ENCODE results near the gene CALN1.
"Not testable (repeated sequence)": the region's sequence is repeated elsewhere in the genome, so short reads cannot be mapped to it uniquely, and the experiment has no call there.

CALN1 gene

DNA sequence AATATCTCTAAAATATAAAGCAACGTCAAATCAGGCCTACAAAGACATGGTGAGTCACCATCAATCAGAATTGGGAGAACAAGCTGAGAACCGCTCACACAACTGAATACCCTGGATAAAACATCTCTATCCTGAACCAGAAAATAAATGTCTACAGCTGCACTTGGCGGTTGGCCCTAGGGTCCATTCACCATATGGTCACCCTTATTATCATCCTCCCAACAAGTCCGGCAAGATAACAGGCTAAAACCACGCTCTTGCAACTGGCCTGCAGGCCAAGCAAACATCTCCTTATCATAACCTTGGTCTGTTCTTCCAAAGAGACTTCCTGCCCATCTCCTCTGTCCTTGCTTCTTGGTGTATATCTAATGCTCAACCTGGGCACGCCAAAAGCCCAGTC, 310.7 kb downstream of the CALN1 start:
- DNase-seq: peak in 1 of 58 donors; percentile 3

DNA sequence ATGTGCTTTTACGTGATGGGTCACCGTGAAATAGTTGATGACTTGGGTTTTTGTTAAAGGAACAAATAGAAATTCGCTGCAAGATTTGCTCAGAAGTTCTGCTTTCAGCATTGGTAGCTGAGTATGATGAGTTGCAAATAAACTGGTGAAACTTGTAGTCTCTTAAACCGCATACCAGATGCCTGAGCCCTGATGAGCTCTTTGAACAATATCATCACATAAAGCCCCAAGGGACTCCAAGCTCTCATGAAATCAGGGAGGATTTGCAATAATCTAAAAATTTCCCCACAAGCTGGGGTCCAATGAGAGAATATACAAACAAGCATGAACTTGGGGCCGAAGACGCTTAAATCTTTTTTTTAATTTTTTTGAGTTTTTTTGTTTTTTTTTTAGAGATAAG, 312.4 kb downstream of the CALN1 start:
- DNase-seq: no peak

DNA sequence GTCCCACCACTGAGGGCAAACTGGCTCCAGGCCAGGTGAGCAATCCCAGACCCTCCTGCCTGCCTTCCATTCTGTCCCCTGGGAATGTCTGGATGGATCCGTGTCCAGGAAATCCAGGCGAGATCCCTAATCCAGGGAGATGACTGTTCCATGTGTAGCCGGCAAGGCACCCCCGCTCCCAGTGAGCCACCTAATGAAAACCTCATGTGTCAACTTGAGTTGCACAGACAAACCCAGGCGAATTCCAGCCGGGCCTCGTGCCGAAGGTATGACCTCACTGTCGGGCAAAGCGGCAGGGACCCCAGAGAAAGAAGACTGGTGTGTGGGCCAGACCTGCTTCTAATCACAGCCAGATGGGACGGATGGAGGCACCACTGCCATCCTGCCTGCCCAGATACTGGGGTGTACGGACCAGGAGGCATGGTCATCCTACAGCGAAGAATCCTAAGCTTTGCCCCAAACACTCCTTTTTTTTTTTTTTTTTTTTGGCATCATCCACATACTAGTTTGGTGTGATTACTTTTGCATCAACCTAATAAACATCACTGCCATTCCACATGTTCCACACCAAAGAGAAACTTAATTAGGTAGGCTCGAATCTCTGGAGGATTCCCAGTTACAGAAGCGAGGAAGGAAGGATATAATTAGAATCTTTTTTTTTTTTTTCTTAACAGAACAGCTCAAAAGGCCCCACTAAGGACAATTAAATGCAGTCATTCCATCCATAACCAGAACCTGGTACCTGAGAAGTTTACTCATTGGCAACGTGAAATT, 313.1 kb downstream of the CALN1 start:
- no peak for DNase-seq

DNA sequence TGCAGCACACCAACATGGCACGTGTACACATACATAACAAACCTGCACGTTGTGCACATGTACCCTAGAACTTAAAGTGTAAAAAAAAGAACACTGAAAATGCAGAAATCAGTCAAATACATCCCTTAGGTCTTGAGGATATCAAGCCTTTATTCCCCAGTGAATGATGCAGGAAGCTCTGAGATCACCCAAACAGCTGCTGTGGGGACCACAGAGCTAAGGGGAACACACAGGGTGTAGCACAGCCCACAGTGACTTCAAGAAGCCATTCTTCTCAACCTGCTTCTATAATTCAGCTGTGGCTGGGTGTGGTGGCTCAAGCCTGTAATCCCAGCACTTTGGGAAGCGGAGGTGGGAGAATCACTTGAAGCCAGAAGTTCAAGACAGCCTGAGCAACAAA, 314.9 kb downstream of the CALN1 start:
- no peak for DNase-seq

DNA sequence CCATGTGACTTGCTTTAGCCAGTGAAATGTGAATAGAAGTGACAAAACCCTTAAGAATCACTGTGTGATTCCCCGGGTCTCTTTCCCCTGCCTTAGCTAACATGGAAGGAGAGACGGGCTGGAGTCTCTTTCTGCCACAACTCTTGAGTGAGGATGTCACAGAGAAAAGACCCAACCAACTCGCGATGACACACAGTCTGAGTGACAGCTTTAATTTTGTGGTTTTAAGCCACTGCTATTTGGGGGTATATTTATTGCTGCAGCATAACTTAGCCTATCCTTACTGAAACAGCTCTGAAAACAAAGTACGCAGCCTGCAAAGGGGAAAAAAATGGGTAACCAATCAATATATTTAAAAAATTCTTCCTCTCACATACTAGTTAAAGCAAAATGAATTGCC, 319.4 kb downstream of the CALN1 start:
- no peak for DNase-seq

DNA sequence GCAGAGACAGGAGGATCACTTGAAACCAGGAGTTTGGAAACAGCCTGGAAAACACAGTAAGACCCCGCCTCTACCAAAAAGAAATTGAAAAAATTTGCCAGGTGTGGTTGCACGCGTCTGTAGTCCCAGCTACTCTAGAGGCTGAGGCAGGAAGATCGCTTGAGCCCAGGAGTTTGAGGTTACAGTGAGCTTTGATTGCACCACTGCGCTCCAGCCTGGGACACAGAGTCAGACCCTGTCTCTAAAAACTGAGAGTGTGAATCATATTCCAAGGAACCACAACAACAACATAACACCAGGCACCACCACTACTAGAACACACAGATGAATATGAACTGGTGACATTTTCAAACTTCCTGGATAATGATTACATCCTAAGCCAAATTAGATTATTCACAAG, 324.2 kb downstream of the CALN1 start:
- DNase-seq: no peak

DNA sequence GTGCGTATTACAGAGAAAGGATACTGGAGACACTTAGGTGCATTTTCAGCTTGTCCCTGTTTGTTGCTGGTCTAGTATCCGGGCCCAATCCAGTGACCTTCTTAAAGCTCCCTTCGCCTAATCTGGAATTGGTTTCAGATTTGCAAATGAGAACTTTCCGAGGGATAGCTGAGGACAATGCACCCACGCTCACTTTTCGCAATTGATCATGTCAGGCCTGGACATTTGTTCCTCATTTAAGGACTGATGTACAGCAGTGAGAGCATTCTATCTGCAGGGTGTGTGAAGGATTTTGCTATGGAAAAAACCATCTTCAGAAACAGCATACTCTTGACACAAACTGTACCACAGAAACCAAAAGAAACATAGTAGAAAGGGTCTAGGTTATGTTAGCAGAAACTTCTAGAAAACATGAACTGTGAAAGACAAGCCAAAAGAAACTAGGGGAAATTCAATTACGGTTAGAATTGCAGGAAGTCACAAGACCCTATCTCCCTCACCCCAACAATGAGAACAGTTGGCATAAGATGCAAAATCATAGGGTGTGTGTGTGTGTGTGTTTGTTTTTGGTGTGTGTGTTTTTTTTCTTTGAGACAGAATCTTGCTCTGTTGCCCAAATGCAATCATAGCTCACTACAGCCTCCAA, 331.1 kb downstream of the CALN1 start:
- DNase-seq: no peak

DNA sequence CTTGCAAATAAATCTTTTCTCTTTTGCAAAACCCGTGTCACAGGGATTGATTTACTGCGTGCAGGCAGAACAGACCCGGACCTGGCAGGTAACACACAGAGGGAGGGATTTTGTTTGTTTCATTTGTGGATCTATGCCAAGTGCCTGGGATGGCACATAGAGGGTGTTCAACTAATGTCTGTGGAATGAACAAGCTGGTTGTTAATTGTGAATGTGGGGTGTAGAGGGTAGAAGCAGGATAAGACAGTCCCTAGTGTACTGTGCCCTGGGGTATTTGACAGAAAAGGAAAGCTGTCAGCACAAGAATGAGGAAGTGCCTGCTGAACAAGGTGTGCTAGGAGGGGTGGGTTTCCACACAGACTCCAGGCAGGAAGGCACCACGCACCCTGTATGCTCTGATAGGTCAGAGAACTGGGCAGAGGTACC, 331.8 kb downstream of the CALN1 start:
- no peak for DNase-seq

DNA sequence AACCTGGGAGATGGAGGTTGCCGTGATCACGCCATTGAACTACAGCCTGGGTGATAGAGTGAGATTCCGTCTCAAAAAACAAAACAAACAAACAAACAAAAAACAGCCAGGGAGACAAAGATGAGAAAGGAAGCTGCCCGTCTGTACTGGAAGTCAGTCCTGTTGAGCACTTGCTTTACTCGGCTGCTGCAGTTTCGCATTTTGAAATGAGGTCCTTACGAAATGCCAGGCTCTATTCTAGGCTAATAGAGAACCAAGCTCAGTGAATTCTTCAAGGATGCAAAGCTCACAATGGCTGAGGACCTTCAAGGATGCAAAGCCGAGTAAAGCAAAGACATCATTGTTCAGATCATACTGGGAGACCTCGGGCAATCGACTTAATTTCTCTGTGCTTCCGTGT, 333.3 kb downstream of the CALN1 start:
- DNase-seq: no peak

DNA sequence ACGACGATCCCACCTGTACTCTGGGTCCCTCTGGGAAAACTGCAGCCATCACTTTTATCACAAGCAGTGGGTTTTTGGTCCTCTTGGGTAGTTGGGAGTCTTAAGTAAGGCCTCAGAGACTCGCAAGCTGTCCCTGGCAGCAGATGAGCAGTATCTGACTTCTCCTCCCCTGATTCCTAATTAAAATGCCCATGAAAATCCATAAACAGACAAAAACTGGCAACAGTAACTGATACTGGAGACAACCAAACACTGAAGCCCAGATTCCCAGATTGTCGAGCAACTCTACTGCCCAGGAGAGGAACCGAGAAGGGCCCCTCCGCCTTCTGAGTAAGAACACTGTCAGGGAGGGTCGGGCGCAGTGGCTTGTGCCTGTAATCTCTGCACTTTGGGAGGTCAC, 333.8 kb downstream of the CALN1 start:
- DNase-seq: no peak

DNA sequence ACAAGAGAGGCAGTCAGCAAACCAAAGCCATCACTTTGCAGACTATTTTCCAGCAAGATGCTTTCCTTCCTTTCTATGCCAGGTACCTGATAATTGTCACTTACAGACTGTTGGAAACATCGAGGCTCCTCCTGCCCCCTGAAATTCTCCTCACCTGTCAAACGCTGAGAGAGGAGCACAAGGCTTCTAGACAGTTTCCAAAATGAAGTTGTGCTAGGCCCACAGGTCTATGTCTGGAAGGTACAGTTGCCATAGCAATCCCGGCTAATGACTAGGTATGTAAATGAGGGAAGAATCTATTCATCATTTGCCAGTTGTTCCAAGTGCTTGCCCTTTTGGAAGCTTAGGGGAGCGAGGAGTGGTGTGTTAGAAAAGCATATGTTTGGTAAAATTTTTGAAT, 334.4 kb downstream of the CALN1 start:
- DNase-seq: peak in 1 of 58 donors; percentile 21

DNA sequence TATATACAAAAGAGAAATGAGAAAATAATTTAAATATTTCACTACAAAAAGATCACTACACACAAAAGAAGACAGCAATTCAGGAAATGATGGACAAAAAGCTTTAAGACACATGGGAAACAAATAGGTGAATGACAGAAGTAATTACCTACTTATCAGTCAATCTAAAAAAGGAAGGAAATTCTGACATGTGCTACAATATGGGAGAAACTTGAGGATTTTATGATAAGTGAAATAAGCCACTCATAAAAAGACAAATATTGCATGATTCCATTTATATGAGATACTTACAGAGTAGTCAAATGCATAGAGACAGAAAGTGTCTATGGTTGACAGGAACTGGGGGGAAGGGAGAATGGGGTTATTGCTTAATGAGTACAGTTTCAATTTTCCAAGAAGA, 339.2 kb downstream of the CALN1 start:
- DNase-seq: no peak

DNA sequence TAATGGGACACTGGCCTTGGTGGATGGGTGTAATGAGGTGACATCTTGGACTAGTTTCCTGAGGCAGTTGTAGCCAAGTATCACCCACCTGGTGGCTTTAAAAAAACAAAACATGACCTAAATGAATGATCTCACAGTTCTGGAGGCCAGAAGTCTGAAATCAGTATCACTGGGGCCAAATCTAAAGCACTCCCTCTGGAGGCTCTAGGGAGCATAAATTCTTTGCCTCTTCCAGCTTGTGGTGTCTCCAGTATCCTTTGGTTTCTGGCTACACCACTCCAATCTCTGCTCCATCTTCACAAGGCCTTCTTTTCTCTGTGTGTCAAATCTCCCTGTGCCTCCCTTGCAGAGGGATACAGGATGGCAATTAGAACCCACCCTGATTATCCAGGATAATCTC, 342.9 kb downstream of the CALN1 start:
- no peak for DNase-seq

DNA sequence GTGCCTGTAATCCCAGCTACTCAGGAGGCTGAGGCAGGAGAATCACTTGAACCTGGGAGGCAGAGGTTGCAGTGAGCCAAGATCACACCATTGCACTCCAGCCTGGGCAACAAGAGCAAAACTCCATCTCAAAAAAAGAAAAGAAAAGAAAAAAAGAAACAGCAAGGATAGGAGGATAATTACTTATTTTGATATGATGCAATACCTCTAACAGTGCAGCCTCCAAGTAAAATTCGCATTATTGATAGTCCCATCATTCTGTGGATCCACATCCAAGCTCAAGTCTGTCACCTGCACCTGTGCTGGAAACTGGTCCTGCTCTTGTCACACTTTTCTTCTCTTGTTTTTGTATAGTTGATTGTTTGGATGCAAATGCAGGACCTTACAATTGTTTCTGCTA, 346.4 kb downstream of the CALN1 start:
- DNase-seq: not testable (repeated sequence)

DNA sequence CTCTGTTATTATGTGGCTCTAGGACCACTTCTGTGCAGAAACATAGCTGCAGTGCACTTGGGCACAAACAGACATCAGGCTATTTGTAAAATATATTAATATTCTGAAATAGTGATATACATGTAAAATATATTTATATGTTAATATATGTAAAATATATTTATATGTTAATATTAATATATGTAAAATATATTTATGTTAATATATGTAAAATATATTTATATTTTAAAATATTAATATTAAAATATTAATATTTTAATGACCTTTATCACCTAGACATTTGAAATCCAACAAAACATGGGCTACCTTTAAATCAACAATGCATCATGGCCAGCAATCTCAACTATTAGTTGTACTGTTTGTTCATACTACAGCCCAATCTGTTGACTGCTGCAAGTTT, 347.2 kb downstream of the CALN1 start:
- no peak for DNase-seq

DNA sequence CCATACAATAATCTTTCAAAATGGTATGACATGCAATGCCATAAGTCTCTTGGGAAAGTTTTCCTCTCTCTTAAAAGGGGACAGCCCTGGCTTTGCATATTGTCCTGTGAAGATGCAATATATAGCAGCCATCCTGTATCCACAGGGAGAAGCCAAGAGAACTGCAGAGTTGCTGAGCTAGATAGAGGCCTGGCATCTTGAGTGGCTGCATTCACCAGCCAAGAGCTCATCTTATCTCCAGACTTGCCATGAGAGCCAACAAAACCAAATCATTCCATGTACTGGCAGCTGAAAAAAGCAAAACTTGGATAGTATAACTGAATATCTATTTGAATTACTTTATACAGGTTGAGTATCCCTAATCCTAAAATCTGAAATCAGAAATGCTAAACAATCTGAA, 348.8 kb downstream of the CALN1 start:
- peak in 3 of 58 donors; percentile 2 to 4 (median 2) for DNase-seq

DNA sequence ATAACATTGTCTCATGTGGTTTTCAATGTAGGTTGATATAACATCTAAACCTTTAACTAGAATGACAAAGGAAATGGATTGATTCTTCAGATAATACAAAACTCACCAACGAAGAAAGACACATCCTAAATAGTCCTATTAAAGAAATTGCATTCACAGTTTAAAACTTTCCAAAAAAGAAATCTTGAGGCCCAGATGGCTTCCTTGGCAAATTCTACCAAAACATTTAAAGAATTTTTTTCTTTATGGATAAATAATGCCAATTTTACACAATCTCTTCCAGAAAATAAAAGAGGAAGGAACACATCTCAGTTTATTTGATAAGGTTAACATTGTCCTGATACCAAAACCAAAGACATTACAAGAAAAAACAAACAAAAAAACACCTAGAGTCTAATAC, 349.5 kb downstream of the CALN1 start:
- no peak for DNase-seq

DNA sequence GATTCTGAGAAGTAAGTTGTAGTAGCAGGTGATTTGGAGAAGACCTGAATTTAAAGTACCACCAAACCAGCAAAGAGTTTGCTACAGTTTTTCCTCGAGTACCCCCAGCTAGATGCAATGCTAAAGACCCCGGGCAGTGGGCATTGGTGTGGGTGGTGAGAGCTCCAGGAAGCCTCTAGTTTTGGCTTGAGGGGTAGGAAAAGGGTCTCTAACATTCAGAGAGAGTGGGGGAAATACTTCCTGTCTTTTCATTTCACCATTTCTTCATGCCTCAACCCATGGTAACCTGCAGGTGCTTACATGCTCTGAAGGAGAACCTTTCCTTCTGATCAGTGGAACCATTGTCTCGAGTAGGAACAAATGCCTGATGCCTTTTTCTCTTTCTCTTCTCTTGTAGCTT, 352.2 kb downstream of the CALN1 start:
- DNase-seq: no peak

DNA sequence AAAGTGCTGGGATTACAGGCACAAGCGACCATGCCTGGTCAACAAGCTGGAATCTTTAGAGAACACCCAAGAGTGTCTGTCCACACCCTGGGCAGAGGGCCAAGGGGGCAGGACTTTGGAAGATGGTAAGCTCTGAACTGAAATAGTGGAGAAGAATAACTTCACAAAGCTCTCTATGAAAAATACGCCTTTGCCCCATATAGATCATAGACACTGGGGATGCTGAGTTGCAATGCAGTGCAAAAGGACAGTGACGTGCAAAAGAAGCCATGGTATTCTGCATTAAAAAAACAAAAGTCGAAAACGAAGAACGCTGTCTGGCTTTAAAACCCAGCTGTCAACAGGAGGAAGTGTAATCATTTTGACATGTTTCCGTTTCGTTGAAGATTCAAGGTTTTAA, 353.6 kb downstream of the CALN1 start:
- no peak for DNase-seq

DNA sequence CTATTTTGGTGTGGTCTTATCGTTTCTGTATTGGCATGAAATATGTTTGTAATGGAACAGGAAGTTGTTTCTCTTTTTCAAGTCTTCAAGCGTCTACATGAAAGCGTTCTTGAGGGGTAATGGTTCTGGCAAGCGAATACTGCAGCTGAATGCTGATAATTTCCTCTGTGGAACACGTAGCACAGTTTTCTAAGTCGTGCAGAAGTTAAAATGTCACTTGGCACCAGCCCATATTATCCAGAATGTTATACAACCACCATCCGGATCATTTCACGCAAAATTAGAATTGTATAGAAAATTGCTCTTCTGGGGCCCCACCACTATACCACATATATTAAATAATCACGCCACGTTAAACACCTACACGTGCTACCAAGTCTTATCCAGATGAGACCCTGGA, 354.3 kb downstream of the CALN1 start:
- DNase-seq: no peak

DNA sequence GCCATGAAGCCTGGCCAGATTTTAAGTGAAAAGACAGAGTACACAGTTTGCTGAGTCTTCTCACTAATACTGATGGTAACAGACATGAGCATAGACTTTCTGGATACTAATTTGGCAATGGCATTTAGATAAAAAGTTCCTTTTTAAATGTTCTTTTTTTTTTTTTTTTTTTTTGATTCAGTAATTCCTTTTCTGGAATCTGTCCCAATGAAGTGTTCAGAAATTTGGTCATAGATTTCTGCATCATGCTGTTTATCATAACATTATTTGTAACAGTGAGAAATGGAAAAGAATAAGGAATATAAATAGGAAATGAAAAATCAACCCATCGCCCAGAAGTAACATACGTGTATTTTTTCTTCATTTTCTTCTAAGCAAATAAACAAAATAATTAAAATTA, 354.9 kb downstream of the CALN1 start:
- no peak for DNase-seq

DNA sequence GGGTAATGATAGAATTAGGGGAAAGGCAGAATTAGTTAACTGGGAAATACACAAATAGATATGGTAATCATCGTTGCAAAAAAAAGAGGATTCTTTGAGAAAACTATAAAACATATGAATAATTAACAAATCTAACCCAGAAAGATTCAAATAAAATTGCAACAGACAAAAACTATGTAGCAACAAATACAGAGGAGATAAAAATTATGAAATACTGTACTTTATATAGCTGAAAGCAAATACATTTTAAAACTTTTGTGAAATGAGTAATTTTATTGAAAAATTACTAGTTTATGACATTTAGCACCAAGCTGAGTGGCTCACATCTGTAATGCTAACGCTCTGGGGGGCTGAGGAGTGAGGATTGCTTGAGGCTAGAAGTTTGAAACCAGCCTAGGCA, 356.7 kb downstream of the CALN1 start:
- DNase-seq: no peak

DNA sequence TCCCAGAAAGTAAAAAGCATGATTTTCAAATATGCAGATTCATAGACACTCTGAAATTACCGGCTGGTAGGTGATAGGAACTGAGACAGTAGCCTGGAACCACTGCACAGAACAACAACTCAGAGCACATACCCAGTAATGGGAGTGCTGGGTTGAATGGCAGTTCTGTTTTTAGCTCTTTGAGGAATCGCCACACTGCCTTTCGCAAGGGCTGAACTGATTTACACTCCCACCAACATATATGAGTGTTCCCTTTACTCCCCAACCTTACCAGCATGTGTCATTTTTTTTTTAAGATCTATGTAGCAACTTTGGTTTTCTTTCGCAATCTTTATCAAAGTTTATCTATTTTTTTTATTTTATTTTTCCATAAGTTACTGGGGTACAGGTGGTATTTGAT, 358.8 kb downstream of the CALN1 start:
- no peak for DNase-seq
